Left ventricle myocardium inferior (tissue), 1 donor: Measurements from ENCODE around the gene LASP1NB.

Experiments
- DNase-seq: peaks from one replicate; pipeline ENCODE4 v3.0.0-alpha.2; 2020
- H3K27ac ChIP-seq: fragments of 200-600 bp; replicated peaks from 2 replicates; pipeline ENCODE4 v1.8.0; 2021
- H3K27me3 ChIP-seq: fragments of 200-600 bp; 2 replicates; pipeline ENCODE4 v1.8.0; 2021; ENCODE audit warnings: low read depth
- H3K36me3 ChIP-seq: fragments of 200-600 bp; 2 replicates; pipeline ENCODE4 v1.8.0; 2021
- H3K4me1 ChIP-seq: fragments of 200-600 bp; 2 replicates; pipeline ENCODE4 v1.8.0; 2021
- H3K4me3 ChIP-seq: fragments of 200-600 bp; 2 replicates; pipeline ENCODE4 v1.8.0; 2021; ENCODE audit warnings: mild to moderate bottlenecking, moderate library complexity
- H3K9me3 ChIP-seq: fragments of 200-600 bp; replicated peaks from 2 replicates; pipeline ENCODE4 v1.8.0; 2021
- intact Hi-C: fragments of 100-400 bp; cut with micrococcal nuclease; formaldehyde crosslinking; loops from one replicate; pipeline ENCODE4 v1.11.0; 2022
- TF ChIP-seq, protein P1 (sequence below): fragments of 200-600 bp; IDR thresholded peaks from 2 replicates; pipeline ENCODE4 v1.8.0; 2021; ENCODE audit warnings: antibody characterized with exemption, mild to moderate bottlenecking, borderline replicate concordance
- donor health status: DM: no; HTN: yes; CAD: no; lungs with severe emphysema.

LASP1NB gene

DNA sequence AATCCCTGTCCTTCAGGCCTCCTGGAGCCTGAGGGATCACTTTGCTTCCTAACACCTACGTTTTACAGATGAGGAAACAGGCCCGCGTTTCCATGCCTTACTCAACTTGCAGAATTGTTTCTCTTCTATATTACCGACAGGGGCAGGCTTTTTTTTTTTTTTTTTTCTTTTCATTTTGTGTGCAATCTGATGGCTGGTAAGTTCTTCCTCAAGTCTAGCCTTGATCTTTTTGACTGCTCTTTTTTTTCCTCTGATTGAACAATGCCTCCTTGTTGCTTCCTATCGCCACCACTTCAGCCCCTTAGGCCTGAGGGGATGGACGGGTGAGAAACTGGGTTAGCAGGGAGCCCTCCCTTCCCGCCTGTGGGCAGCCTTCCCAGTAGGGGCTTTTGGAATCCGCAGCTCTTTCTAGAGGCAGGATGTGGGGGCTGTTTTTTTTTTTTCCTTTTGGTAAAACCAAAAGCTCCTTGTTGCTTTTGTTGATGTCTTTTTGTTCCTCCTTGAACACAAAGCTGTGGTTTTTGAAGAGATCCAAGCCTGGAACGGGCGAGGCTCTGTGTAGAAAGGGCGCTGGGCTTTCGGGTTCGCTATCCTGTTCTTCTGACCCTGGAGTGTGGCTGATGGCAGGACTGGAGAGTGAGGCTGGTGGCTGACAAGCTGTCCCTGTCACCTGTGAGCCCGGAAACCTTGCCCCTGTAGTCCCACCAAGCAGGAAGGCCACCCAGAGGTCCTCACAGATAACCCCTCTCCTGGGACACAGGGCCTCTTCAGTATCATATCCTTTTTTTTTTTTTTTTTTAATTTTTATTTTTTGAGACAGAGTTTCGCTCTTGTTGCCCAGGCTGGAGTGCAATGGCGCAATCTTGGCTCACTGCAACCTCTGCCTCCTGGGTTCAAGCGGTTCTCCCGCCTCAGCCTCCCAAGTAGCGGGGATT, 41.6 kb upstream of the LASP1NB start:
- H3K27me3 ChIP-seq, result no peaks in the 10 kb centered on the region
- peaks cover 95% of the 10 kb centered on the region for H3K4me1 ChIP-seq
- intact Hi-C loops, result no loop called here
- H3K27ac ChIP-seq, result peak overlapping the region; percentile 79
- H3K9me3 ChIP-seq, result no peaks in the 10 kb centered on the region
- H3K36me3 ChIP-seq, result peaks cover 22% of the 10 kb centered on the region
- no peak for DNase-seq
- TF ChIP-seq, protein P1, sequence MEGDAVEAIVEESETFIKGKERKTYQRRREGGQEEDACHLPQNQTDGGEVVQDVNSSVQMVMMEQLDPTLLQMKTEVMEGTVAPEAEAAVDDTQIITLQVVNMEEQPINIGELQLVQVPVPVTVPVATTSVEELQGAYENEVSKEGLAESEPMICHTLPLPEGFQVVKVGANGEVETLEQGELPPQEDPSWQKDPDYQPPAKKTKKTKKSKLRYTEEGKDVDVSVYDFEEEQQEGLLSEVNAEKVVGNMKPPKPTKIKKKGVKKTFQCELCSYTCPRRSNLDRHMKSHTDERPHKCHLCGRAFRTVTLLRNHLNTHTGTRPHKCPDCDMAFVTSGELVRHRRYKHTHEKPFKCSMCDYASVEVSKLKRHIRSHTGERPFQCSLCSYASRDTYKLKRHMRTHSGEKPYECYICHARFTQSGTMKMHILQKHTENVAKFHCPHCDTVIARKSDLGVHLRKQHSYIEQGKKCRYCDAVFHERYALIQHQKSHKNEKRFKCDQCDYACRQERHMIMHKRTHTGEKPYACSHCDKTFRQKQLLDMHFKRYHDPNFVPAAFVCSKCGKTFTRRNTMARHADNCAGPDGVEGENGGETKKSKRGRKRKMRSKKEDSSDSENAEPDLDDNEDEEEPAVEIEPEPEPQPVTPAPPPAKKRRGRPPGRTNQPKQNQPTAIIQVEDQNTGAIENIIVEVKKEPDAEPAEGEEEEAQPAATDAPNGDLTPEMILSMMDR, result peak; percentile 12
- H3K4me3 ChIP-seq, result peak overlapping the region; percentile 18

DNA sequence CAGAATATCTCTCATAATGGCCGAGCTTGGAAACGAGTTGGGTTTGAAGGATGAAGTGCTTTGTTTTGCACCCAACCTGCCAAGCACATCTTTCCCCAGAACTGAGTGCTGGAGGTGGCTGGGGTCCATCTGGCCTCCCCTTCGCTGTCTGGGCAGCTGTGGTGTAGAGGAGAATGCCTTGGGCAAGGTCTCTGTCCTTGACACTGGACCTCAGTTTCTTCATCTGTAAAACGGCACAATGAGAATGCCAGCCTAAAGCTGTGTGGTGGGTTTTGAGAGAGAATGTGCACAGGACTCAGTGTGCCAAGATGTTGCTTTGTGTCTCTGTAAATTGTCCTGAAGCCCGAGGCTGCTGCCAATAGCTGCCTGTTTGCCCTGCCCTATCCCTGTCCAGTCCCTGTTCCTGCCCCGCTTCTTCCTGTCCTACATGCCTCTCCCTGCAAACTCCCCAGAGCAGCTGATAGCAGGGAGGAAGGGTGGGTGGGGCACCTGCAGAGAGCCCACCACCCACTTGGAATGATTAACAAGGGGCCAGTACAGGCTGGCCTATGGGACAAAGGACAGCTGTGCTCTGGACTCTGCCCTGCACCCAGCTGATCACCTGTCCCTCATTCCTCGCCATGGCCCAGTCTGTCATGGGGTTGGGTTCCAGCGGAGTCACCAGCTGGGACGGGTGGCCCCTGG, 40.2 kb upstream of the LASP1NB start:
- Histone ChIP-seq H3K36me3 (peaks cover 30% of the 10 kb centered on the region), H3K4me1 (peaks cover 91% of the 10 kb centered on the region), H3K4me3 (peak overlapping the region; percentile 18), H3K27me3 (no peaks in the 10 kb centered on the region), H3K9me3 (no peaks in the 10 kb centered on the region), H3K27ac (peak overlapping the region; percentile 79)
- DNase-seq, result no peak
- intact Hi-C loops, result no loop called here
- TF ChIP-seq, protein P1, result no peak

DNA sequence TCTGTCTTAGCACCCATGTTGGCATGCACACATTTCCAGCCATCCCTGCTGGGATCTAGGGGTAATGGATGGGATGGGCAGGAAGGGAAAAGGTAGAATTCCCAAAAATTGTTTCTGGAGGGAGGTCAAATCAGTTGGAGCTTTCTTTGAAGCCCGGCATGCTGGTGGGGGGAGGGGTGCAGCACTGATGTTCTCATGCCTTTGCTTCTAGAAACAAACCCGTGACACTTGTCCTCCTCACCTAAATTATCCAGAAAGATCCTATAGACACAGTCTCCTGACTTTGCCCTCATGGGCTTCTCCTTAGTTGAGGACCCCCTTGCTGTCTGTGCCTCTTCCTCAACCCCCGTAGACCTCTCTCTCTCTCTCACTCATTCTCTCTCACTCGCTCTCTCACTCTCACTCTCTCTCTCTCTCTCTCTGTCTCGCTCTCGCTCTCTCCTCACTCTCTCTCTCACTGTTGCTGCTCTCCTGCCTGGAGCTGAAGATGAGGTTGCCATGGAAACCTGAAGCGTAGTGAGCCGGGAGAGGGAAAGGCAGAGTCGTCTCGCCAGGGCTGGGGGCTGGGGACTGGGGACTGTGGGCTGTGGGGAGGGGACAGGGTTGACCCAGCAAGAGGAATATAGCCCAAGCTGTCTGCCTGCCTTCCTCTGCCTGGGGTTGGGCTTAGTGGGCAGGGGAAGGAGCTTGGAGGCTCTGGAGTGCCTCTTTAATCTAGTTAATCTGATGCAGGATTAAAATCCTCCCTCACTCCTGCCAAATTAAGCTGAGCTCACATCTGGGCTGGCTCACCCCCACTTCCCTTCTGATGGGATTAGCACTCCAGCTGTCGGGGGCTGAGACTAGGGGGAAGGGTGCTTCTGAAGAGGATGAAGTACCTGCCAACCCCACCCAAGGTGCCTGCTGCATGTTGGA, 39.4 kb upstream of the LASP1NB start:
- TF ChIP-seq, protein P1, result no peak
- DNase-seq, result no peak
- H3K4me1 ChIP-seq, result peaks cover 88% of the 10 kb centered on the region
- intact Hi-C loops, result no loop called here
- peaks cover 37% of the 10 kb centered on the region for H3K36me3 ChIP-seq
- peak overlapping the region; percentile 18 for H3K4me3 ChIP-seq
- H3K27me3 ChIP-seq, result no peaks in the 10 kb centered on the region
- no peaks in the 10 kb centered on the region for H3K9me3 ChIP-seq
- H3K27ac ChIP-seq, result peak overlapping the region; percentile 79

DNA sequence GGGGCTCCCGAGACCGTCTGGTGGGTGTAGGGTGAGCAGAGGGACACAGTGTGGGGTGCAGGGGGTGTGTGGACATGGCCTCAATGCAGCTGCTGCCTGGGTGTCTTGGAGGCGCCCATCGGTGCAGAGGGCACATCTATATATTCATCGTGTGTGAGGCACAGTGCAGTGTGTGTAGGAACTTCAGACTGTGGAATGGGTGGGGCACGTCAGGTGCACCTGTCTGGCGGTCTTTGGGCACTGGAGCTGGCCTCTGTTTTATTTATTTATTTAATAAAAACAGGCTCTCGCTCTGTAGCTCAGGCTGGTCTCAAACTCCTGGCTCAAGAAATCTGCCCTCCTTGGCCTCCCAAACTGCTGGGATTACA, 38.8 kb upstream of the LASP1NB start:
- Histone ChIP-seq H3K27ac (peak overlapping the region; percentile 79), H3K36me3 (peaks cover 41% of the 10 kb centered on the region), H3K9me3 (no peaks in the 10 kb centered on the region), H3K27me3 (no peaks in the 10 kb centered on the region), H3K4me1 (peaks cover 81% of the 10 kb centered on the region), H3K4me3 (no peak overlapping the region)
- TF ChIP-seq, protein P1, result no peak
- DNase-seq, result no peak
- intact Hi-C loops, result no loop called here

DNA sequence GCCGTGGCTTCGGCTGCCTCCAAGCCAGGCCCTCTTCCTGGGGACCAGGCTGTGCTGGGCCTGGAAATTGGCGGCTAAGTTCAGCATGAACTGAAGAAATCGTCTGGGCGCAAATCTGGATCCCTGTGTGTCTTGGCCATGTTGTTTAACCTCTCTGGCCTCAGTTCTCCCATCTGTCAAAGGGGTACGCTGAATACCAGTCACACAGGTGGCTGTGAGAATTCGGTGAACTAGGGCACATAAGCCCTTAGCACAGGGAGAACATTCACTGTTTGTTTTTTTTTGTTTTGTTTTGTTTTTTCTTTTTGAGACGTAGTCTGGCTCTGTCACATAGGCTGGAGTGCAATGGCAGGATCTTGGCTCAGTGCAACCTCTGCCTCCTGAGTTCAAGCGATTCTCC, 36.6 kb upstream of the LASP1NB start:
- Histone ChIP-seq H3K9me3 (no peaks in the 10 kb centered on the region), H3K4me3 (no peak overlapping the region), H3K27ac (no peak overlapping the region), H3K36me3 (peaks cover 50% of the 10 kb centered on the region), H3K27me3 (no peaks in the 10 kb centered on the region), H3K4me1 (peaks cover 77% of the 10 kb centered on the region)
- TF ChIP-seq, protein P1, result no peak
- no peak for DNase-seq
- intact Hi-C loops, result no loop called here
